WI38 (cell line): Measurements from ENCODE around the gene DCTN1.

Source experiments
- H3K4me3 ChIP-seq: 2 replicates; pipeline ENCODE4 v1.5.1; 2011; ENCODE audit warnings: low read depth, mild to moderate bottlenecking, control low read depth, low read length
- TF ChIP-seq, protein P1 (sequence below): IDR thresholded peaks from 2 replicates; pipeline ENCODE4 v1.5.1; 2012; ENCODE audit warnings: low read depth, mild to moderate bottlenecking, control low read depth, low read length

Gene DCTN1

GRCh38 chr2:74371421-74371820 lies 8.7 kb downstream of the DCTN1 start:
- TF ChIP-seq, protein P1, sequence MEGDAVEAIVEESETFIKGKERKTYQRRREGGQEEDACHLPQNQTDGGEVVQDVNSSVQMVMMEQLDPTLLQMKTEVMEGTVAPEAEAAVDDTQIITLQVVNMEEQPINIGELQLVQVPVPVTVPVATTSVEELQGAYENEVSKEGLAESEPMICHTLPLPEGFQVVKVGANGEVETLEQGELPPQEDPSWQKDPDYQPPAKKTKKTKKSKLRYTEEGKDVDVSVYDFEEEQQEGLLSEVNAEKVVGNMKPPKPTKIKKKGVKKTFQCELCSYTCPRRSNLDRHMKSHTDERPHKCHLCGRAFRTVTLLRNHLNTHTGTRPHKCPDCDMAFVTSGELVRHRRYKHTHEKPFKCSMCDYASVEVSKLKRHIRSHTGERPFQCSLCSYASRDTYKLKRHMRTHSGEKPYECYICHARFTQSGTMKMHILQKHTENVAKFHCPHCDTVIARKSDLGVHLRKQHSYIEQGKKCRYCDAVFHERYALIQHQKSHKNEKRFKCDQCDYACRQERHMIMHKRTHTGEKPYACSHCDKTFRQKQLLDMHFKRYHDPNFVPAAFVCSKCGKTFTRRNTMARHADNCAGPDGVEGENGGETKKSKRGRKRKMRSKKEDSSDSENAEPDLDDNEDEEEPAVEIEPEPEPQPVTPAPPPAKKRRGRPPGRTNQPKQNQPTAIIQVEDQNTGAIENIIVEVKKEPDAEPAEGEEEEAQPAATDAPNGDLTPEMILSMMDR = no peak
- no peak overlapping the region for H3K4me3 ChIP-seq

DNA sequence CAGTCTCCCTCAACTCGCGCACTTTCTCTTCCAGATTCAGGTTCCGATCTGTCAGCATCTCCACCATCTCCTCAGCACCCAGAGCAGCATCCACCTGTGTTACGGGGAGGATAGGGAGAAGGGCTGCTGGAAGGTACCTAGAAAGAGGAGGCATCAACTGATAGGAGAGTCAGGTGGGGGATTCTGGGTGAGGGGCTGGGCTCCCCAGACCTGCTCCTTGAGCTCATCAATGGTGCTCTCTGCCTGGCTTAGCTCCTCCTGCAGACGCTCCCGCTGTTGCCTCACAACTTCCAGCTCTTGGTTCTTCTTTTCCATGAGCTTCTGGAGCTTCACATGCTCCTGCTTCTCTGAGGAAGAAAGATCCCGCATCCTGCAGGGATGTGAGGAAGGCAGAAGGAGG lies 10.1 kb downstream of the DCTN1 start:
- TF ChIP-seq, protein P1 = no peak
- H3K4me3 ChIP-seq = no peak overlapping the region

- H3K4me3 ChIP-seq = no peak overlapping the region
- TF ChIP-seq, protein P1 = no peak
Measured at GRCh38 chr2:74368499-74368898, 11.6 kb downstream of the DCTN1 start.

GRCh38 chr2:74367789-74368188 lies 12.3 kb downstream of the DCTN1 start:
- TF ChIP-seq, protein P1 = no peak
- no peak overlapping the region for H3K4me3 ChIP-seq

- no peak overlapping the region for H3K4me3 ChIP-seq
- TF ChIP-seq, protein P1 = no peak
Measured at GRCh38 chr2:74366036-74366435, 14.1 kb downstream of the DCTN1 start.

- H3K4me3 ChIP-seq = no peak overlapping the region
- TF ChIP-seq, protein P1 = no peak
Measured at GRCh38 chr2:74364533-74365505, 15.3 kb downstream of the DCTN1 start.

GRCh38 chr2:74361327-74361726 lies 18.8 kb downstream of the DCTN1 start:
- TF ChIP-seq, protein P1 = no peak
- H3K4me3 ChIP-seq = no peak overlapping the region
